Astrocyte of the hippocampus (primary cell): ENCODE measurements around the gene GPC6.

Experiments
- DNase-seq: peaks from one replicate; pipeline ENCODE4 v3.0.0; 2011; ENCODE audit warnings: low read depth, low spot score

Gene GPC6

GRCh38 chr13:93268327-93269028, 41.9 kb downstream of the GPC6 start:
- DNase-seq: no peak

- DNase-seq: no peak
Measured at GRCh38 chr13:93270769-93271742, 44.4 kb downstream of the GPC6 start.

- no peak for DNase-seq
Measured at GRCh38 chr13:93279982-93280381, 53.4 kb downstream of the GPC6 start.

- DNase-seq: no peak
Measured at GRCh38 chr13:93280688-93281087, 54.1 kb downstream of the GPC6 start.

- no peak for DNase-seq
Measured at GRCh38 chr13:93283255-93283654, 56.6 kb downstream of the GPC6 start.

GRCh38 chr13:93284064-93284463, 57.5 kb downstream of the GPC6 start:
- no peak for DNase-seq

GRCh38 chr13:93286047-93286446, 59.4 kb downstream of the GPC6 start:
- no peak for DNase-seq

GRCh38 chr13:93289053-93289452, 62.4 kb downstream of the GPC6 start:
- no peak for DNase-seq

GRCh38 chr13:93289842-93290241, 63.2 kb downstream of the GPC6 start:
- DNase-seq: no peak

GRCh38 chr13:93290503-93290902, 63.9 kb downstream of the GPC6 start:
- DNase-seq: peak; percentile 8

GRCh38 chr13:93292366-93292765, 65.8 kb downstream of the GPC6 start:
- no peak for DNase-seq

GRCh38 chr13:93293710-93294109, 67.1 kb downstream of the GPC6 start:
- DNase-seq: no peak

- no peak for DNase-seq
Measured at GRCh38 chr13:93296584-93296983, 70.0 kb downstream of the GPC6 start.

GRCh38 chr13:93298713-93299112, 72.1 kb downstream of the GPC6 start:
- DNase-seq: peak; percentile 18

- DNase-seq: no peak
Measured at GRCh38 chr13:93304134-93304533, 77.5 kb downstream of the GPC6 start.

- no peak for DNase-seq
Measured at GRCh38 chr13:93304868-93305613, 78.4 kb downstream of the GPC6 start.

- no peak for DNase-seq
Measured at GRCh38 chr13:93305886-93306285, 79.3 kb downstream of the GPC6 start.

- DNase-seq: no peak
Measured at GRCh38 chr13:93307136-93307535, 80.5 kb downstream of the GPC6 start.

GRCh38 chr13:93307651-93308050, 81.0 kb downstream of the GPC6 start:
- DNase-seq: no peak

GRCh38 chr13:93309886-93310523, 83.4 kb downstream of the GPC6 start:
- peak; percentile 84 for DNase-seq

- peak; percentile 30 for DNase-seq
Measured at GRCh38 chr13:93316841-93317240, 90.2 kb downstream of the GPC6 start.
